HG03103 (cell line): Measurements from ENCODE around the gene ADGRB3.
"Not testable (repeated sequence)": the region's sequence is repeated elsewhere in the genome, so short reads cannot be mapped to it uniquely, and the experiment has no call there.

ENCODE experiments used
- ATAC-seq: cut with Tn5 transposase; IDR thresholded peaks from one replicate; pipeline ENCODE4 v1.9.1; 2021; ENCODE audit warnings: low read depth; ENCODE audit not compliant: unreplicated experiment

Gene ADGRB3

DNA sequence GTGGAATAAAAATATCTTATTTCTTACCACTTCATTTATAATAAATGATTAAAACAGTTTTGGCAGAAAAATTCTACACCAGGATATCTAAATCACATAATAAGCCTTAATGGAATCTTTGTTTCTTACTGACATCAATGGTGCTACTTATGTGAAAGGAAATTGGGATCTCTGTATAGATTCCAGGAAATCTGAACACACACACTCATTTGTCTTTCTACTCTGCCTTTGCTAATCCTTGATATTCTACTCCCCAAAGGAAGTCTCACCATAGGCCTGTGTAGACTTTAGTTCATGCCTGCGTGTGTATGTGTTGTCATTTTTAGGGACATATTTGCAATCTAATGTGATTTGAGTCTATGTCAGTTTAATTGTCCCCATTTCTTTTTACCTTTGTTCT lies 7.9 kb downstream of the ADGRB3 start:
- no peak for ATAC-seq

DNA sequence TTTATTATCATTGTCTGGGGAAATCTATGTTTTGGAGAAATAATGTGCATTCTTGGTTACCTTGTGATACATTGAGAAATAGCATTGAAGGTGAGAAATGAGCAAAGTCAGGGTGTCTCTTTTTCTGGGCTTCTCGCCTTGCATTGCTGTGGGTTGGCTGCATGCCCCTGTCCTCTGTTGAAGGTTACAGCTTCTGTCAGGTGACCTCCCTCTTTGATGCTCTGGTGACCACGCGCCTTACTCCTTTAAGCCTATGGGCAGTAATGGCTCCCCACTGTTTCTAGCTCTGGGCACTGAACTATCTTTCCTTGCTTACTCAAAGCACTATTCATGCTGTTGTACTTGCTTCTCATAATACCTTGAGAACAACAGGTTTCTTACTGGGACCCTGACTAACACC lies 14.6 kb downstream of the ADGRB3 start:
- ATAC-seq: no peak

DNA sequence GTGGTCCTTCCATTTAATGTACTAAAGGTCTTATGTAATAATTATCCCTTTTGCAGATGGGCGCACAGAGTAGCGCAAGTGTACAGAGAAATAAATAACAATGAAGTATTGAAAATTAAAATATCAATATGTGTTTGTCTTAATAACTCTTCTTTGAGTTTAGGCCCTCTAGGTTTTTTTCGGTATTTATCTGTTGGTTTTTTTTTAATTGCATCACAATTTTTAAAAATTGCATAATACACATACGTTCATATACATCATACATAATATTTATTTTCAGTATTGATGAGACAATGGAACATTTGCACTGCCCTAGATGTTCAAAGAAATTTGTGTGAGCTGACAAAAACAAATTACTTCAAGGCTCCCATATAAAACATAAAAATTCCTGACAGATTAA lies 15.1 kb downstream of the ADGRB3 start:
- ATAC-seq: no peak

DNA sequence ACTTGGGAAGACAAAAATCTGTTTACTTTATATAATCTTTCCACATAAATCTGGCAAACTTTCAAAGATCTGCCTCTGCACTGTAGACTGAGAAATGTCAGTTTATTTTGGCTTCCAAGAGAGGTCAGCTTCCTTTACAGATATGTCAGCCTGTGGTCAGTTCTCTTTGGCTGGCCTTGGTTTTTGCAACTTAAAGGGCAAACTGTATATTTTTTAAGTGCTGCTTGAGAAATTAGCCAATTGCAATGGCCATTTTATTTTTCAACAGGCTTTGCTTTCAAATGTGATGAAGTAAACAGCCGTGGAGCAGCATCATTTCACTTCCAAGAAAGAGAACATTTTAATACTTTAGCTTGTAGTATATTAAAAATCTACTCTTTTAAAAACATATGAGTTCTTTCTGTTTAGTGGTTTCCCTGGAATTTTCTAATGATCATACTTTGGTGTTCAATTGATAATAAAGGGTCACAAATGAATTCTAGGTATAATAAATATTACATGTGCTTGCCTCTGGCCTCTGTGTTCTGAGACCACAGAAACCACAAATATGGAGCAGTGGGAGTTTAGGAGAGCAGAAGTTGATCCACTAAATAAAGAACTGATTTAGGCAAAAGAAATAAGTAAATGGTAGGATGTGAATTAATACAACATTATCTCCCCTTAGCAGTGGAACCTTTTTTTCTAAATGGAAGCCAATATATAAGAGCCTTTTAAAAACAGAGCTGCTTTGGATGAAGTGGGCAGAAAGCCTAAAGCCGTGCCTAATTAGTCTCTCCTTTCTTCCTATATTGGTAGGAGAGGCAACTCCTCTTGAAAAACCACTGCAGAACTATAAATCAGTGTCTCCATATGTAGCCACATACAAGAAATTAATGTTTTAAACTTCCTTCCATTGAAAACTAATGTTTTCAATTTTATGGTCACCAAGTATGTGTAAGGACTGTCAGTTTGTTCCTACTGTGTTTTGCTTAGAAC lies 16.2 kb downstream of the ADGRB3 start:
- no peak for ATAC-seq

DNA sequence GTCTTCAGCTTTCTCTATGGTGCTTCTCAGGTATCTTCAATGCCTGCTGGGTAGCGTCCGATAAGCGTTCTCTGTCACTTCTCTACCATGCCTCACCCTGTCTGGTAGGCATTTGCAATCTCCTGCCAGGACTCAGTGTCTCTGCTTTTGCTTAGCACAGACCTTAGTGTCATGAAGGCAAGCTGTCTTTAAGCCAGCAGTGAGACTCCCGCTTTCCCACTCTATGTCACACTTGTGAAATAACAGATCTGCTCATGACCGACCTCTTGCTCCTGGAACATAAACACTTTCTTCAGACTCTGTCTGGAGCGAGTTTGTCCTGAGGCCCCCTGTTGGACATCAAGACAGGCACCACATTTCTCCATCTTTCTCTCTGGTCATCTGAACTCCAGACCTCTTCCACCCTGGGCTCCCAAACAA lies 17.0 kb downstream of the ADGRB3 start:
- ATAC-seq: no peak

DNA sequence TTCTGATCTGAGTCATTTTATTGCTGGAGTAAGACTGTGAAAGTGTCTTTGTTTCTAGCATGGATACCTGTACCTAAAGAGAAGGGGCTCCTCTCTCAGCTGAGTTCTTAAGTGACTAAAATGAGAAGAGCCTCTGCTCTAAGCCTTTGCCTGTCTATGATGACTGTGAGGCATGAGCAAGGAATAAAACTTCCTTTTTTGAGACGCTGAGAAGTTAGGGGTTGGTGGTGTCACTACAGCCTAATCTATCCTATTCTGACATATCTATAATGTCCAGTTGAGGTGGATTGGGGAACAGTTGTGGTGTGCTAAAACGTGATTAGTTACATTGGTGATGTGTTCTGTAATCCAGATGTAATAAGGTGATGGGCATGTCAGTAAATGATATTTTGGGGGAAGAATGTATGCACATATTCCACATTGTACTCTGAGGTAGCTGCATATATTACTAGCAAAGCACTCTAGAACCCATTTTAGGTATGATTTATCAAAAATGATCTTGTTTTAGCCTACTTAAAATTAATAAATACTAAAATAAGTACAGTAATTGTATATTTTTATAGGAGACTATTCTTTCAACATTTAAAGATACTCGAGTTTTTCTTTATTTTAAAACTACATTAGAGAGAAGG lies 18.1 kb downstream of the ADGRB3 start:
- ATAC-seq: no peak

DNA sequence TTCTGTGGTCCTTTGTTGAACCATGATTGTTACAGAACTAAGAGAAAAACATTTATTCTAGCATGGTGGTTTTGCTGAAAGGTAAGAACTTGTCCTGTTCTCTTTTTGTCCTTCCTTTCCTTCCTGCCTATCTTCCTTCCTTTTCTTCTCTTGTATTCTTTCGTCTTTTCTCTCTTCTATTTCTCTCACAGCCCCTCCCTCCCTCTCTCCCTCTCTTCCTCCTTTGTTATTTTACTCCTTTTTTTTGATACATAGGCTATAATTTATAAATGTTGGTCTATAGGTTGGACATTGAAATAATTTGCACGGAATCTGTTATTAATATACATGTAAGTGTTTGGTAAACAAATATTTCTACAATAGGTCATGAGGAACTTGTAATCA lies 18.6 kb downstream of the ADGRB3 start:
- no peak for ATAC-seq

DNA sequence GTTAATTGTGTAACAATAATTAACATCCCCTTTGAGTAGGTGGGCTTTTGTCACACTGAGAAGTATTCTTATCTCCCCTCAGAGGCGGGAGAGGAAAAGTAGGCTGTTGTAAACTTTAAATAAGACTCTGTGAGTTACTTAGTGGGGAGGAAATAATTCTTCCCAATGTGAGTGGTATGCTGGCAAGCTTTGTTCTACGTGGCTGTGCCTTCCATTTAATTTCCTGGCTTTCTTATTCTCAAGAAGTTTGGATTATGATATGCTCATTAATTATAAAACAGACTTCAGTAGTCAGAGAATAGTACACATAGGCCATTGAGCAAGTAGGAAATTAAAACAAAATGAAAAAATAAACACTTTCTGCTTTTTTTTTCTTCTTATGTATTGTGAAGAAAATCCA lies 19.1 kb downstream of the ADGRB3 start:
- ATAC-seq: no peak

DNA sequence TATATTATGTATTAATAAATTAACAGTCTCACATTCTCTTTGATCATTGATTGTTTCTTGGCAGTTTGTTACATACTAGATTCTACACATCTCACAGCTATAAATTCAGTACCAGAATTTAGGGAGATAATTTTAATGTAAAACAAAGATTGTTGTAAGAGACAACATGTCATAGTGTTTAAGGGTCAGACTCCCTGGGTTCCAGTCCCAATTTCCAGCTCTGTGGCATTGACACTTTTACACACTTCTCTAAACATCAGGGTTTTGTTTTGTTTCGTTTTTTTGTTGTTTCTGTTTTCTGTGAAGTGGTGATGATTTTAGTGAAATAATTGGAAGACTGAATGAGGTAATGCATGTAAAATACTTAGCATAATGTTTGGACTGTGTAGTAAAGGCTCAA lies 19.9 kb downstream of the ADGRB3 start:
- no peak for ATAC-seq

DNA sequence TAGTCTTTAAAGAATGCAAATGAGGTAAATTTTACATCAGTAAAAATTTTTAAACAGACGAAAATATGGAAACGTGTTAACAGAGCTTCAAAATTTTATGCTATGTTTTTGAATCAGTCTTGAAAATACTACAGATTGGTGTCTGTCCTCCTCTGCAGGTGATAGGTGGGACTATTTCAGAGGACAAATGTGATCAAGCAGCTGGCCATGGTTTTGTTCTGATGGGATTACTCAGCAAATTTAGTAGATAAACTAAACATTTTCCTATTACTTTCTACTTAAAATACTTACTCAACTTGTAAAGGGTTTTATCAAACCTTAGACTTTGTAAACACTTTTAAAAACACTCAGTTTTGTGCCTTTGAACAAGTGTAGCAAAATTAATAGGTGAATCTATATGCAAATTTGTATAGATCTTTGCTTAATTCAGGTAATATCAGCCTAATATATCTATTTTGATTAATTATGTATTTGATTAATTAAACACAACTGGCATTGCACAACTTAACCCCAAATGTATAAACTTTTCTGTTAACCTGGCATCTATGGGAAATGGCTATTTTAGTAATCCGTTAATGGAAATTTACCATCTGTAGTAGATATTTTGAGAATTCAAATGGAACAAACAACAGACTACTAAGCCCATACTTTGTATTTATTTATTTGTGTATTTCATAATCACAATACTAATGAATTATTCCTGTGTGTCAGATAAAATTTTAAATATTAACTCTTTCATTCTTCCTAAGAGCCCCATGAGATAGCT lies 22.5 kb downstream of the ADGRB3 start:
- ATAC-seq: no peak

DNA sequence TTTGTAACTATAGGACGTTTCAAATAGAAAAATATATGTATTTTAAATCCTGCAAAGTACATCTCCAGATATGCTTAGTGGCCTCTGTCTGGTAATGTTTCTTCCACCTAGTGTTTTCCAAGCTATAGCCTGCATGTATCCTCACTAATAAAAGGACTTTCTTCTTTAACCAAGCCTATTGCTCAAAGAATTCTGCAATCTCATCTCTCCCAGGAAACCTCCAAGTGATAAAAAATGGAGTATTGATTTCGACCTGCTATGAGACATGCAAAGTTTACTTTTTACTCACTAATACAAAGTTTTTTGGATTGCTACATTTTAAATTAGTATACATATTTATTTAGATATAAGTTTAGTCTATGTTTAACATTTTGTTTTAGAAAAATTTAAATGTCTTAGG lies 23.3 kb downstream of the ADGRB3 start:
- ATAC-seq: no peak

DNA sequence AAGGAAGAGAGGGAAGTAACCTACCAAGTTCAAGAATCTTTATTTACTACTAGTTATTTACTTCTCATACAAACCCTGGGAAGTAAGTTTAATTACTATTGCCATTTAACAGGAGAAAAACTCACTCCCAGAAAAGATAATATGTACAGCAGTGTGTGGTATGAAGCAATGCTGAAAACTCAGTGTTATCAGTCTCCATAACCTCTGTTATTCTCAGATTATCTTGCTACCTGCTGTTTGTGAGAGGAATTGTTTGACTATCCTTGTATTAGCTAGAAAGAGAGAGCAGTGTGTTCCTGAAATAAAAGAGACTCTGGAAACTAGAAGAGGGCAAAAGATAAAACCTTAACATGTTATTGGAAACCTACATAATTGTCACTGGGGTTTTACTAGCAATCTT lies 38.2 kb downstream of the ADGRB3 start:
- no peak for ATAC-seq

DNA sequence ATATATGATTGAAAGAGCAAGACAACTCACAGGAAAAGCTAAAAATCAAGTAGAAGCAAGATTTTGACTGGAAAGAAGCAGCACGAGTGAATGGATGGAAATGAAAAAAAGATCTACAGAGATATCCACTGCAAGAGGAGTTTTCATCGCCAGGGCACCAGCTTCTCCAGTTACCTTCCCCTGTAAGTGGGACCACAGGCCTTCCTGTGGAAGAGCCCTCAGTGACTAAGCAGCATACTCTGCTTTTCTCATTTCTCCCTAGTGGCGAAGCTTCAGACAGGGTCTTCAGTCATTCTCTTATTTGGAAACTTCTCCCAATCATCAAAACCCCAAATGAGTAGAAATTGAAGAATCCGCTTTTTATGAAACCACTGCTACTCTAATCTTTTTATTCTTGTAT lies 40.5 kb downstream of the ADGRB3 start:
- no peak for ATAC-seq

DNA sequence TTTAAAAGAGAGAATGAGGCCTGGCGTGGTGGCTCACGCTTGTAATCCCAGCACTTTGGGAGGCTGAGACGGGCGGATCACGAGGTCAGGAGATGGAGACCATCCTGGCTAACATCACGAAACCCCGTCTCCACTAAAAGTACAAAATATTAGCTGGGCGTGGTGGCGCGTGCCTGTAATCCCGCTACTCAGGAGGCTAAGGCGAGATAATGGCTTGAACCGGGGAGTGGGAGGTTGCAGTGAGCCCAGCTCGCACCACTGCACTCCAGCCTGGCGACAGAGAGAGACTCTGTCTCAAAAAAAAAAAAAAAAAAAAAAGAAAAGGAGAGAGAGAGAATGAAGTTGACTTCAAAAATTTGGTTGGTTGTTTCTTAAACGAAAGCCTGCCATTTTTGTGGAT lies 41.0 kb downstream of the ADGRB3 start:
- not testable (repeated sequence) for ATAC-seq

DNA sequence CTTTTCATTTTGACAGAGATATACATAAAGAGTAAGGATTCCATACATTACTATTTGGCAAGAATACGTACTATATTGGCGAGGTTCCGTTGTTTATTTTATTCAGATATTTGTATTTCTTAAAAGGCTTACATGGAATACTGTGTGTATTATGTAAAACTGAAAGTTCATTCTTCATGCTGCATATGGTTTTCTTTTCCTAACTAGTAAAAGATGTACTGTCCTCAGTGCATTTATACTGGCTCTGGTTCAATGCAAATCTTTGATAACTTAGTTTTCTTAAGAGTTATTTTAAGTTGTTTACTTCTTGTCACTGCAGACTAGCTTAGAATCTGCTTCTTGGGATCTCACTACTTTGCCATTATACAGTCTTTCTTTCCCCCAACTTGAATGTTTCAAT lies 42.0 kb downstream of the ADGRB3 start:
- ATAC-seq: no peak

DNA sequence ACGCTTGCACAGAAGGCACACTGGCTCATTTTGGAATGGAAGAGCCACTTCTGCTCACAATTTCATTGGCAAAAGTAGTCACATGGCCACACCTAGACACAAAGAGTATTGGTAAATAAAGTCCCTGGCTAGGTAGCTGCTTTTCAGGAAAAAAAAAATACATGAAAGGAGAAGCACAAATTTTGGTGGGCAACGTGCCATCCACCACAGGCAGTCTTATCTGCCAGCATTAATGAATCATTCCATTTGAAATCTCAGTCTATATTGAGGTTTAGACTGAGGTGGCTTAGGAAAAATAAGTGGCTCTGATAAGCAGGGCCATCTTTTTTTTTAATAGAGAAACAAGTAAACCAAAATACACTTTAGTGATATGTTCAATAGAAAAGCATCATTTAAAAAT lies 44.3 kb downstream of the ADGRB3 start:
- no peak for ATAC-seq

DNA sequence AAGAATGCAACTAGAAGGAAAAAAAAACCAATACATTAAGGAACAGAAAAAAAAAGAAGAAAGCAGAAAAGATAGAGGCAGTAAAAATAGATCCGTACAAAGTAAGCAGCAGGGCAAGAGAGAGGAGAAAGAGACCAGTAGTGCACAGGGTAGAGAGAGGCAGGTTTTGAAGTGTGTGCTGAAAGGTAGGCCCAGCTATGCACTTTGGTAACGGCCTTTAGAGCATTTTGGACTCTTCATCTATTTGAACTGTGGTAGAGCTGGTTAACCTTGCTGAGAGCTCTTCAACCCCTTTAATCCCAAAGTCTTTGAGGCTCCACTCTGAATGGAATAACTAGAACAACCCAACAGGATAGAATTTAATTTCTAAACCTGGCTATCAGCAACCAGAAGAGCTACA lies 45.2 kb downstream of the ADGRB3 start:
- no peak for ATAC-seq

DNA sequence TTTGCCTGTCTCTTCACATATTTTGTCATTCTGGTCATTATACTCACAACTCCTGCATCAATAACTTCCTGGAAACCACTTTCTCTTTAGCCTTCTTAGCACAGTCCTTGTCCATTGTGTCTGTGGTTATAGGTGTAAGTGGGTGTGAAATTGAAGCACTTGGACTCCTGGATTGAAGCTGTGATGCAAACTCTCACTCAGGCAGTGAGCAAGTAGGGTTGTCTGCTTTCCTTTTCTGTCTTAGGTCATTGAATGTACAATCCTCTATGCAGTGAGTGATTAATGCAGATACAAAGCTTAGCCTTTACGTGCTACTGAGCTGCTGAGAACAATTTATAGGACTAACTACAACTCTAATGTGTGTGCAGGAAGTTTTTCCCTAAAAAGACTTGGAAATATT lies 54.8 kb downstream of the ADGRB3 start:
- ATAC-seq: no peak

DNA sequence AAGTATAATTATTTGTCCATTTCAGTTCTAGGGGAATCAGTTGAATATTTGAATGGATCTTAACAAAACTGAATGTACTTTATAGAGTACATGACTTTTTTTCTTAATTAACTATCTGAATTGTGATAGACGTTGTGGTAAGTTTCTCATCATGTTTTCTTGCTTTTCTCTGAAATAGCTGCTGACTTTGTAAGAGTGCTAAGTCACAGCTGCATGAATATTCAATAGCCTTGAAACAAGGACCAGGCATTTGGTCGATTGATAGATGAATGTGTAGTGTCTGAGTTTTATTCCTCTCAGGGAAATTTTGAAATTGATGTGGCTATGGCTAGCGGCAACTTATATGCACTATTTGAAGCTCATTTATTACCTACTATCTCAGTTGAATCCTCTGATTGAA lies 56.0 kb downstream of the ADGRB3 start:
- ATAC-seq: no peak

DNA sequence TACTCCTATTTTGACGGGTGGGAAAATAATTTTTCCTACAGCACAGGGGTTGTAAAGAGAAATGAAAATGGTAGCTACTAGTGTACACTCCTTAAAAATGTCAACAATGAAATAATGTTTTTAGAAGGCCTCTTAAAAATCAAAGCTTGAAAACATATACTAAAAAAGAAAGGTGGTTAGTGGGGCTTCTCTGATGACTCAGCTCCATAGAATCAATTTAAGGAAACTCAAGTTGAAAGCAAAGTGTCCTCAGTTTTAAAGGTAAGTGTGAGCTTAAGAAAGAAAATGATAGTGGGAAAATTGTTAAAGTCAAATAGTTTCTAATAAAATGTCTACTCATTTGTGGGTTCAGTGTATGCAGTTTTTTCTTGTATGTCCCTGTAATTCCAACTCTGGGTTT lies 58.2 kb downstream of the ADGRB3 start:
- ATAC-seq: no peak

DNA sequence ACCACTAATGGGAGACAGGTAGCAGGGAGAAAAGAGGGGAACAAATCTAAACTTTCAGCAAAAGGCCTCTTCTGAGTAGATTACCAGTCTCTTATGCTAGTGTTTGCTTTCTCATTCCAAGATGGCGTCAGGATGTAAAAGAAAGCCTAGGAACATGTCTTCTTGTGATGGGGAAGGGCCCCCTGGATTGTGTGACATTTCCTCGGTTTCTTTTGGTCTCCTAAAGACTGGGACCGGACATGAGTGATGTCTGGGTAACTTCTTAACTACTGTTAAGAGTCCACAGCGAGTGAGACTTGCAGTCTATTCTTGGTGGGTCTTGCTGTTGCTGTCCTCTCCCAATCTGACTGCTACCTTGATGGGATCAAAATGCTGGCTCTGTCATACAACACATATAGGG lies 60.3 kb downstream of the ADGRB3 start:
- no peak for ATAC-seq
